K562 (cell line): ENCODE data around the gene ARHGAP12. TPM values are rescaled to one million over a fixed set of nuclear protein-coding genes. Genes with fewer than 3 reads are reported as not detected.

Experiments
- CCAR2 ChIP-seq: fragments of 200-400 bp; formaldehyde crosslinking; IDR thresholded peaks from 2 replicates; pipeline ENCODE4 v1.6.1; 2017; ENCODE audit warnings: mild to moderate bottlenecking, low read depth, low read length
- CHD1 ChIP-seq: fragments of 200-600 bp; sonication (generic); IDR thresholded peaks from one replicate; pipeline ENCODE4 v1.6.1; 2012; ENCODE audit warnings: mild to moderate bottlenecking, moderate library complexity, low read length, inconsistent platforms
- E2F1 ChIP-seq: sonication (generic); formaldehyde crosslinking; IDR thresholded peaks from 2 replicates; pipeline ENCODE4 v1.8.1; 2023; ENCODE audit warnings: mild to moderate bottlenecking, missing genetic modification reagents, moderate library complexity
- JUND ChIP-seq, 2 experiments: IDR thresholded peaks; 2 replicates in 1 of 2; 3 replicates in 1 of 2; pipeline ENCODE4 v1.6.1; 2011; ENCODE audit warnings: borderline replicate concordance in 2 of 2, low read depth in 2 of 2, low read length in 2 of 2, improper control_type of control experiment in 1 of 2, missing biosample characterization in 1 of 2, missing genetic modification characterization in 1 of 2, missing genetic modification reagents in 1 of 2
- MTA2 ChIP-seq: fragments of 450-650 bp; IDR thresholded peaks from 2 replicates; pipeline ENCODE4 v1.6.1; 2016; ENCODE audit warnings: low read depth
- NEUROD1 ChIP-seq: fragments of 150-350 bp; IDR thresholded peaks from 2 replicates; pipeline ENCODE4 v1.6.1; 2014; ENCODE audit warnings: borderline replicate concordance, low read length, low read depth; ENCODE audit not compliant: partially characterized antibody
- TAL1 ChIP-seq: fragments of 450-650 bp; IDR thresholded peaks from 2 replicates; pipeline ENCODE4 v1.6.1; 2016; ENCODE audit warnings: mild to moderate bottlenecking
- TCF3 ChIP-seq: sonication (generic); formaldehyde crosslinking; IDR thresholded peaks from 2 replicates; pipeline ENCODE4 v1.4.0; 2020; ENCODE audit warnings: mild to moderate bottlenecking, missing genetic modification reagents
- ZMIZ1 ChIP-seq, 2 experiments: fragments of 150-350 bp in 1 of 2; IDR thresholded peaks; 2 replicates each; pipeline ENCODE4 v1.6.1; 2012 to 2016; ENCODE audit warnings: low read depth in 2 of 2, low read length in 2 of 2, mild to moderate bottlenecking in 1 of 2, moderate library complexity in 1 of 2
- ZNF263 ChIP-seq: sonication (generic); formaldehyde crosslinking; IDR thresholded peaks from 2 replicates; pipeline ENCODE4 v1.8.0; 2022; ENCODE audit warnings: mild to moderate bottlenecking, missing genetic modification reagents, borderline replicate concordance
- ZNF551 ChIP-seq: fragments of 250-450 bp; sonication (Bioruptor Pico); IDR thresholded peaks from 2 replicates; pipeline ENCODE4 v1.5.0; 2021; ENCODE audit warnings: mild to moderate bottlenecking, moderate library complexity
- polyA plus RNA-seq, 8 experiments: library from polyadenylated mRNA; depleted of rRNA in 4 of 8; stranded (reverse) in 5 of 8; unstranded in 3 of 8; fragments of >200 nt; fragmentation: Nextera tagmentation in 2 of 8; fragmentation: Illumina TruSeq in 1 of 8; extraction: Ambion mirVana in 2 of 8; extraction: Trizol in 1 of 8; gene quantifications; 2 replicates each; pipeline versions ENCODE4 v1.2.1 to v1.2.3, GENCODE V29; 2011 to 2014; ENCODE audit warnings: inconsistent platforms in 1 of 8, missing spikeins in 1 of 8
- total RNA-seq, 7 experiments: library from RNA; depleted of rRNA in 6 of 7; stranded (reverse); fragments of >200 nt in 6 of 7; fragmentation: Illumina TruSeq in 2 of 7; extraction: Trizol in 2 of 7; gene quantifications; 2 replicates each; pipeline versions ENCODE4 v1.2.1 to v1.2.3, GENCODE V29; 2011 to 2021; ENCODE audit warnings: low replicate concordance in 1 of 7
- TF ChIP-seq, protein P1 (sequence below): fragments of 250-450 bp; sonication (Bioruptor Pico); IDR thresholded peaks from 2 replicates; pipeline ENCODE4 v1.5.0; 2021; ENCODE audit warnings: mild to moderate bottlenecking, moderate library complexity
- TF ChIP-seq, protein P2 (sequence below): fragments of 250-450 bp; sonication (Bioruptor Pico); IDR thresholded peaks from 2 replicates; pipeline ENCODE4 v1.8.0; 2021; ENCODE audit warnings: moderate library complexity, mild to moderate bottlenecking, inconsistent platforms

The ARHGAP12 gene
- total and polyA plus RNA-seq, 9 of the 15 experiments (the other 6 are each of a cell fraction or from before 2014, with no cell fraction given), result 4.4 to 18.7 (median 10.1) TPM

DNA sequence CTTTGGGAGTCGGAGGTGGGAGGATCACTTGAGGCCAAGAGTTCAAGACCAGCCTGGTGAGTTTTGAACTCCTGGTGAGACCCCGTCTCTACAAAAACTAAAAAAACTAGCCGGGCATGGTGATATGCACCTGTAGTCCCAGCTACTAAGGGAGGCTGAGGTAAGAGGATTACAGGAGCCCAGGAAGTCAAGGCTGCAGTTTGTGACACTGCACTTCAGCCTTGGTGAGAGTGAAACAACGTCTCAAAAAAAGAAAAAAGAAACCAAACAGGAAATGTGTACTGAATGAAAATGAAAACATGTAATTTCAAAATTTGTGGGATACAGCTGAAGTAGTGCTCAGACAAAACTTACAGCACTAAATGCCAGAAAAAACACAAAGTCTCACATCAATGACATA is 7.6 kb downstream of the ARHGAP12 start (continued):
- TF ChIP-seq, protein P1, sequence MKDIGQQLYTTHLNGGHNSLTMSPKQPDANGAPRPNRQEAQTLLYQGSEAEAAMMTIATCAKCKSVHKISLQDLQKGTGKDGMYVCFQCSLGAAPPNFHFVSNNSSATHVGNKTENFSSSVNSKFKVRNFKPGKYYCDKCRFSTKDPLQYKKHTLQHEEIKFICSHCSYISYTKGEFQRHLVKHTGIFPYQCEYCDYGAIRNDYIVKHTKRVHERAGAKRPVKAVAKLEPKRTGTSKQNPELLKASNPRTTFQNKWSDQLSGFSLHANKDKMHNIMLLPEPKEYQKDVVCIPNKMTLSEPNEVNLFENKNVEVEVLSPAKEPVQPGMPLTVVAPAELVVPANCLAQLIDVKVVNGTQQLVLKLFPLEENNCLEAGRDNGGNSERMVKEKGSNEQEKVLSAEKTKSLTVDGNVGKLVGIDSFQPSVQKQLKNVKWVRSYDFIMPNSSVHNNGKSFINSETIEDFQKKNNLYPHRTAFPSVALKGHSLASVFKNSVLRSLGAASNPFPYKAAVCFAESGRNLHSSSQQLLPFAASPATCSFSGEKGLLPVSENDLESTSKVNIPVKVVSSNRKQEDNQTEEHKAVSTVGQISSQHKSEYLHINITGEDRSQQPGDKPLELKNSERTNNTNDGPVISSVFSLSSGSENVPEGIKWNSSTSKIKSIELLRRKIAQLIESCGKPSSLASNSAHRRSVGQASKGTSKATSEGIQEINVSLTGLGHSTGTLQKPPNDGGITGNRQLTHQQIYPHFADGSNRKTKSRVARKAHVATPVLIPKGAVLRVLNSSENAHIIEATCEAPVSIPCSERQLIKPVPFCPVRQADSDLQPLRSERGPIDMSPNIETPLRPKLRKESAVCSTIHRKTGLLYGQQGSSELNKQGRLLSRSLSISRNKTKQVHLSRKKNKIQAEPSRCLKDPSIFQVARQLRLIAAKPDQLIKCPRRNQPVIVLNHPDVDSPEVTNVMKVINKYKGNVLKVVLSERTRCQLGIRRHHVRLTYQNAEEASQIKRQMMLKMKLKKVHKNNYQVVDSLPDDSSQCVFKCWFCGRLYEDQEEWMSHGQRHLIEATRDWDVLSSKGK (CRISPR knock-in tag), result no peak
- TF ChIP-seq MTA2 (no peak), TCF3 (CRISPR knock-in tag) (no peak), ZNF551 (CRISPR knock-in tag) (no peak), TAL1 (no peak), E2F1 (CRISPR knock-in tag) (no peak), JUND (IDR thresholded peaks at IDR 0.05; ENCODE audit: borderline replicate concordance, low read depth, low read length) (no peak), JUND (tag; IDR thresholded peaks at IDR 0.05; ENCODE audit: borderline replicate concordance, low read depth, low read length) (no peak), ZMIZ1 (IDR thresholded peaks at IDR 0.05; ENCODE audit: low read depth in 2 of 2, low read length in 2 of 2) (no peak), ZNF263 (CRISPR knock-in tag) (no peak), CHD1 (no peak), NEUROD1 (no peak), CCAR2 (no peak)
- TF ChIP-seq, protein P2, sequence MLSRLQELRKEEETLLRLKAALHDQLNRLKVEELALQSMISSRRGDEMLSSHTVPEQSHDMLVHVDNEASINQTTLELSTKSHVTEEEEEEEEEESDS (CRISPR knock-in tag), result no peak
